HFF-Myc (cell line): ENCODE data around the gene OPN4.

Source experiments
- DNase-seq: peaks from one replicate; pipeline ENCODE4 v3.0.0-alpha.2; 2011; ENCODE audit warnings: low read depth; ENCODE audit errors: extremely low read depth
- H3K4me3 ChIP-seq: replicated peaks from 2 replicates; pipeline ENCODE4 v1.5.1; 2011; ENCODE audit warnings: low read depth, mild to moderate bottlenecking, control low read depth, low read length
- CTCF ChIP-seq: IDR thresholded peaks from 2 replicates; pipeline ENCODE4 v1.5.1; 2012; ENCODE audit warnings: mild to moderate bottlenecking, low read depth, low read length, control low read depth; ENCODE audit errors: missing control alignments

The OPN4 gene

DNA sequence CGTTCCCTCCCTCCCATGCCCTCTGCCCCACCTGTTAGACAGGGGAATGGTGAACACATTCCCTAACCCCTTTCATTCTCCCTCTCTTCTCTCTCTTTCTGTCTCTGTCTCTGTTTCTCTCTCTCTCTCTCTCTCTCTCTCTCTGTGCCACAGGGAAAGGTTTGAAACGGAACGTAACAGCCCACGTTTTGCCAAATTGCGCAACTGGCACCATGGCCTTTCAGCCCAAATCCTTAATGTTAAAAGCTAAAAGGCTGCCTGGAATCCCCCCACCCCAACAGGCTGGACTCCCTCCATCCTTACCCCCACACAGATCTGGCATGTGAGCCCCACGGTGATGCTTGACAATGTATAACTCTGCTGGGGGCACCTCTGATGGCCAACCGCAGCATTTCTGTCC is 44.8 kb downstream of the OPN4 start:
- TF ChIP-seq CTCF = no peak
- no peak for DNase-seq
- no peak overlapping the region for H3K4me3 ChIP-seq

DNA sequence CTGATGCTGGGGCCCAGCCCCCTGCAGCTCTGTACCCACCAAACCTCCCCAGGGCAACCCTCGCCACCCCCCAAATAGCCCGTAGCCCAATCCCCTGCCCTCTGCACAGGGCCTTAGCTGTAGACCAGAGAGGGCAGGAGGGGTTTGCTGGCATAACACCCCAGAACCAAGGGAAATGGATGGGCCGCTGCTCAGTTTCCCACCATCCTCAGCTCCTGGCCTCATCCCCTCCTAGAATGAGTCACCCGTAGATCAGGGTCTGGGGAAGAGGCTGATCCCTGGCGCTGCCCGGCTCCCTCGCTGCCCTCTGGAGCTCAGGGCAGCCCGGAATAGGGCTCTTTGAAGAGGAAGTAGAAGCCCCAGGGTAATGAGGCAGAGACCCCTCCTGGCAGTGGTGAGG is 45.2 kb downstream of the OPN4 start:
- no peak for DNase-seq
- H3K4me3 ChIP-seq = no peak overlapping the region

GRCh38 chr10:86699991-86700840 is 45.9 kb downstream of the OPN4 start:
- H3K4me3 ChIP-seq = no peak overlapping the region
- no peak for TF ChIP-seq CTCF
- no peak for DNase-seq

More for the DNA sequence above, 45.2 kb downstream of the OPN4 start:
- TF ChIP-seq CTCF = no peak

- no peak for TF ChIP-seq CTCF
- no peak for DNase-seq
- no peak overlapping the region for H3K4me3 ChIP-seq
These were observed 46.7 kb downstream of the OPN4 start for GRCh38 chr10:86700851-86701617.

DNA sequence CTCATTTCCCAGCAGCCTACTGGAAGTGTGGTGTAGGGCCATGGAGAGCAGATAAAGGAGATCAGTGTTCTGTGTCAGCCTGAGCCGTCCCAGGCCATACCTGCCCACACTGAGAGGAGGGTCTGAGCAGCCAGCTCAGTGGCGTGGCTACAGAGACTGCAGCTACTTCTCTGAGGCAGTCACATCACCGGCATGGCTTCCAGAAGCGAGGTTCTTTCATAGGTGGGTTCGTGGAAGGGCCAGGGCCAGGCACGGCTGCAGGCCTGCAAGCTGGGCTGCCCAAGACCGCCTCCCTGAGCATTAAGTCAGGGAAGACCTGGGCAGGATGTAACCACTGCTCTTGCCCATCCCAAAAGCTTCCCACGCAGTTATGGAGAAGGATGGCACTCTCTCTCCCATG is 48.8 kb downstream of the OPN4 start:
- no peak for DNase-seq
- no peak for TF ChIP-seq CTCF
- H3K4me3 ChIP-seq = no peak overlapping the region

GRCh38 chr10:86705139-86705538 is 50.8 kb downstream of the OPN4 start:
- no peak for DNase-seq
- no peak for TF ChIP-seq CTCF
- H3K4me3 ChIP-seq = no peak overlapping the region
